Thoracic aorta (tissue), 2 donors: Measurements from ENCODE around the gene FAM219B. TPM values are rescaled to one million over a fixed set of nuclear protein-coding genes. Genes with fewer than 3 reads are reported as not detected.
A peak's percentile ranks its signal among the peaks of the same experiment; 100 is the strongest.

Experiments
- ATAC-seq: fragments of 150-250 bp; one replicate; pipeline ENCODE4 v1.8.0; 2017; ENCODE audit warnings: low read depth; ENCODE audit not compliant: insufficient number of reproducible peaks, low FRiP score
- DNase-seq: peaks from one replicate; pipeline ENCODE4 v3.0.0-alpha.2; 2020; ENCODE audit warnings: low spot score
- H3K27ac ChIP-seq, 2 donors: fragments of 200-600 bp; sonication (generic); 1 replicate in 1 of 2; 2 replicates in 1 of 2; pipeline ENCODE4 v1.5.1; 2016; ENCODE audit warnings: mild to moderate bottlenecking in 2 of 2, moderate library complexity in 2 of 2
- H3K27me3 ChIP-seq: fragments of 200-600 bp; sonication (generic); replicated peaks from 2 replicates; pipeline ENCODE4 v1.6.0; 2016; ENCODE audit warnings: mild to moderate bottlenecking; ENCODE audit not compliant: insufficient read depth
- H3K36me3 ChIP-seq: fragments of 200-600 bp; sonication (generic); one replicate; pipeline ENCODE4 v1.5.1; 2016
- H3K4me1 ChIP-seq, 2 donors: fragments of 200-600 bp; sonication (generic); 1 replicate in 1 of 2; 2 replicates in 1 of 2; pipeline versions ENCODE4 v1.5.1 to v1.6.0; 2016; ENCODE audit warnings: low read depth in 2 of 2, mild to moderate bottlenecking in 1 of 2; ENCODE audit not compliant: control insufficient read depth in 1 of 2
- H3K4me3 ChIP-seq: fragments of 200-600 bp; sonication (generic); 2 replicates; pipeline ENCODE4 v1.5.1; 2016; ENCODE audit warnings: mild to moderate bottlenecking
- H3K9me3 ChIP-seq: fragments of 200-600 bp; sonication (generic); 2 replicates; pipeline ENCODE4 v1.5.1; 2016
- total RNA-seq, 2 donors: library from RNA; depleted of rRNA; stranded (reverse); fragments of >200 nt; gene quantifications; one replicate each; pipeline versions ENCODE4 v1.1.0 to v1.2.3, GENCODE V29; 2016
- TF ChIP-seq, protein P1 (sequence below): fragments of 200-600 bp; sonication (generic); IDR thresholded peaks from one replicate; pipeline ENCODE4 v1.5.1; 2019; ENCODE audit warnings: antibody characterized with exemption

FAM219B gene
- total RNA-seq, 2 donors from 2014 or later: 61.1 to 85.6 TPM

DNA sequence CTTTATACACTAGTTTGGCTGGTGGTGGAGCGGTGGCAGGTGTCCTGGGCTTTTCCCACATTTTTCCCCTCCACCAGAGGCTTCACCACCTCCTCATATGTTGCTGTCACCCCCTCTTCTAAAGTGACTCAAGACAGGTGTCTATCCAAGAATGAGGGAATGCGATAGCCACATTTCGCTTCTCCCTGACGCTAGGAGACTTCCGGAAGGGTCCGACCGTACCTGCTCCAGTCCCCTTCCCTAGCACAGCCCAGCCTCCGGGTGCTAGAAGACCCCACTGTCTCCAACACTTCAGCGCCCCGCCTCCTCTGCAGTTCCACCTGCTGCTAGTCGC lies 34.0 kb downstream of the FAM219B start:
- Histone ChIP-seq H3K27ac (peak overlapping the region; percentile 84 to 92), H3K4me3 (peak overlapping the region; percentile 87), H3K9me3 (no peaks in the 10 kb centered on the region), H3K27me3 (no peaks in the 10 kb centered on the region), H3K36me3 (no peaks in the 10 kb centered on the region), H3K4me1 (peaks cover 44 to 51% of the 10 kb centered on the region in 2 donors)
- ATAC-seq (no peak), DNase-seq (no peak)
- TF ChIP-seq, protein P1, sequence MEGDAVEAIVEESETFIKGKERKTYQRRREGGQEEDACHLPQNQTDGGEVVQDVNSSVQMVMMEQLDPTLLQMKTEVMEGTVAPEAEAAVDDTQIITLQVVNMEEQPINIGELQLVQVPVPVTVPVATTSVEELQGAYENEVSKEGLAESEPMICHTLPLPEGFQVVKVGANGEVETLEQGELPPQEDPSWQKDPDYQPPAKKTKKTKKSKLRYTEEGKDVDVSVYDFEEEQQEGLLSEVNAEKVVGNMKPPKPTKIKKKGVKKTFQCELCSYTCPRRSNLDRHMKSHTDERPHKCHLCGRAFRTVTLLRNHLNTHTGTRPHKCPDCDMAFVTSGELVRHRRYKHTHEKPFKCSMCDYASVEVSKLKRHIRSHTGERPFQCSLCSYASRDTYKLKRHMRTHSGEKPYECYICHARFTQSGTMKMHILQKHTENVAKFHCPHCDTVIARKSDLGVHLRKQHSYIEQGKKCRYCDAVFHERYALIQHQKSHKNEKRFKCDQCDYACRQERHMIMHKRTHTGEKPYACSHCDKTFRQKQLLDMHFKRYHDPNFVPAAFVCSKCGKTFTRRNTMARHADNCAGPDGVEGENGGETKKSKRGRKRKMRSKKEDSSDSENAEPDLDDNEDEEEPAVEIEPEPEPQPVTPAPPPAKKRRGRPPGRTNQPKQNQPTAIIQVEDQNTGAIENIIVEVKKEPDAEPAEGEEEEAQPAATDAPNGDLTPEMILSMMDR: no peak

DNA sequence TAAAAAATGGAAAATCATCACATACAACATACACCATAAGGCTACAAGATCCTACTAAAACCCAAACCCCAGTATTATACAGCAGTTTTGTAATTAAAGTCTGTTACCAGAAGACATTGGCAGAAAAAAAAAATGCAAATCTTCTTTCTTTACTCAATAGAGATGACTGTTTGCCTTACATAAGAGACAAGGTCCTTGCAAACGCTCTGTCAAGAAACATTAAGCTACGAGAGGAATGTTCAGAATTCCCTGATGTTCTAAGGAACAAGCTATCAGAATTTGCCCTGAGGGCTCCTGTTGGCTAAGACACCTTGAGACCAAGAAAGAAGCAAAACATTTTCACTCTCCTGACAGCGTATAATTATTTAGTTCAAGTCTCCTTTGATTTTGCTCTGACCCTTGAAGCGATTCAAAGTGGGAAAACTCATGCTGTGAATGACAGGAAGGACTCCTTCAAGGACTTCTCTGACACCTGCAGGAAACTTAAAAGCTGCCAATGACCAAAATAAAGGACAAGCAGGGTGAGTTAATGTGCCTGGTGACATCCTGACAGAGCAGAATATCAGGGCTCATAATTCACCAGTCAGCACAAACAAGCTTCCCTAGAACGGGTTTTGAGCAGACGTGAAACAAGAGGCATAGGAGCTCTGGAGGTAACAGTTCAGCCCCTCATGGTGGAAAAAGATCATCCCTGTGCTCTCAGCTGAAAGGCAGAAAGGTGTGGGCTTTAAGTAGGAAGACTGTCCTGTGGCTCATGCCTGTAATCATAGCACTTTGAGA lies 36.0 kb downstream of the FAM219B start:
- H3K36me3 ChIP-seq: no peaks in the 10 kb centered on the region
- peak overlapping the region; percentile 10 for H3K4me3 ChIP-seq
- H3K27me3 ChIP-seq: no peaks in the 10 kb centered on the region
- ATAC-seq (no peak), DNase-seq (no peak)
- peaks cover 55 to 56% of the 10 kb centered on the region in 2 donors for H3K4me1 ChIP-seq
- TF ChIP-seq, protein P1: no peak
- peak overlapping the region in 1 of 2 donors; percentile 20 for H3K27ac ChIP-seq
- no peaks in the 10 kb centered on the region for H3K9me3 ChIP-seq

DNA sequence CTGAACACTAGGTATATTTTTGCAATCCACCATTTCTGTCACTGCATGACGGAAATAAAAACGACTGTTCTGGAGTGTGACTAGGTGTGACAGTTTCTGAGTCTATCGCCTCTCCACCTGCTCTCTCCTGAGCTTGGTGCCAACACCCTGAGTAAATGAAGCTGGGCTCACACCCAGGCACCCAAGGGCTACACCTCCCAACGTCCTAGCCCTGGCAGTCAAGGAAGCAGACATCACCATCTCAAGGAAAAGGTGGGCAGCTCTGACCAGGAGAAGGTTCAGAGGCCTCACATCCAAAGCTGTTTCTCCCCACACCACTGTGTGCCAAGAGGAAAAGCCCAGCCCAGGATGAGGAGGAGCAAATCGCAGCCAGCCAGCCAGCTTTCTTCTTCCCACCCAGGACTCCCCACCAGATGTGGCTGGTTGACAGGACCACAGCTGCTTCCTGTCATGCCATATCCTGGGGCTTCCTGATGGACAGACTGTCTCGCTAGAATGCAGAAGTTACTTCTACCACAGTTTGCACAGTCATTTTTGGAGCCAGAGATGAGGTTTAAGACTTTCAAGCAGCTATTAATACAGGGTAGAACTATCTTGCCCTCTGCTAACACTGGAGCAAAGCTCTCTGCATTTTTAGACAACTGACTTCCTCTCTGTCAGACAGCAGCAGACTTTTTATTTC lies 36.8 kb downstream of the FAM219B start:
- peak overlapping the region; percentile 5 for H3K4me3 ChIP-seq
- DNase-seq (no peak), ATAC-seq (no peak)
- no peaks in the 10 kb centered on the region for H3K9me3 ChIP-seq
- TF ChIP-seq, protein P1: no peak
- no peaks in the 10 kb centered on the region for H3K36me3 ChIP-seq
- no peaks in the 10 kb centered on the region for H3K27me3 ChIP-seq
- H3K4me1 ChIP-seq: peaks cover 55 to 56% of the 10 kb centered on the region in 2 donors
- H3K27ac ChIP-seq: peak overlapping the region in 1 of 2 donors; percentile 20

DNA sequence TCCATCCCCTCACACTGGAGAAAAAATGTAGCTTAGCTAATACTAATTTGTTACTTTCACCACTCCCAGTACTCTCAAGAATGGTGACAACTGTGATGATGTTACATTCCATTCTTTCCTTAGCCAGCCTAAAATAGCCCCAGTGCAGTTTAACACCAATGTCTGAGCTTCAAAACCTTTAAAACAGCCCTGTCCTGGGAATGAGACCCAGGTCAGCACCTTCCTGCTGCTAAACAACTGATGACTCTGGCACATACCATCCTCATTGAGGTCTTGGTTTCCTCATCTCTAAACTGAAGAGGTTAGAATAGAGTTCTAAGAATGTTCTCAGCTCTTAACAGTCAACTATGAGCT lies 37.3 kb downstream of the FAM219B start:
- Histone ChIP-seq H3K27me3 (no peaks in the 10 kb centered on the region), H3K4me3 (peak overlapping the region; percentile 26), H3K27ac (peak overlapping the region in 1 of 2 donors; percentile 20), H3K4me1 (peaks cover 55 to 56% of the 10 kb centered on the region in 2 donors), H3K9me3 (no peaks in the 10 kb centered on the region), H3K36me3 (no peaks in the 10 kb centered on the region)
- ATAC-seq (no peak), DNase-seq (no peak)
- TF ChIP-seq, protein P1: no peak

DNA sequence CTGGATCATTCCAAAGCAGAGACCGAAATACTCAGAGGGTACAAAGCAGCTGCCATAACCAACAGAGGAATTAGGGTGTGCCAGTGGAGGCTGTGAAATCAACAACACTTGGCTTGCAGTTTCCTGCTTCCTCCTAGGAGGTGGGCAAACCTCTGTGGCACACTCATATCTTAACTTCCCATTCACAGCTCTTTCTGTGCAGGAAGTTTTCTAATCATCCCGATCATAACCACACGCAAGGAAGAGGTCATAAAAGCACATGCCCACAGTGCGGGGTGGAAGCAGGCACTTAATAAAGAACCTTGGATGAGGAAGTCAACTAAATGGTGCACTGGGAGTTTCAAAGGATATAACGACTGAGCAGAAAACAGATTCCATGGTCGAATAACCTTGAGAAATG lies 38.6 kb downstream of the FAM219B start:
- Histone ChIP-seq H3K36me3 (no peaks in the 10 kb centered on the region), H3K4me3 (no peak overlapping the region), H3K4me1 (peaks cover 51 to 55% of the 10 kb centered on the region in 2 donors), H3K9me3 (no peaks in the 10 kb centered on the region), H3K27me3 (no peaks in the 10 kb centered on the region), H3K27ac (peak overlapping the region in 1 of 2 donors; percentile 20)
- TF ChIP-seq, protein P1: no peak
- no peak for ATAC-seq
- DNase-seq: no peak
